ENCODE data around the gene MIXL1.

DNA sequence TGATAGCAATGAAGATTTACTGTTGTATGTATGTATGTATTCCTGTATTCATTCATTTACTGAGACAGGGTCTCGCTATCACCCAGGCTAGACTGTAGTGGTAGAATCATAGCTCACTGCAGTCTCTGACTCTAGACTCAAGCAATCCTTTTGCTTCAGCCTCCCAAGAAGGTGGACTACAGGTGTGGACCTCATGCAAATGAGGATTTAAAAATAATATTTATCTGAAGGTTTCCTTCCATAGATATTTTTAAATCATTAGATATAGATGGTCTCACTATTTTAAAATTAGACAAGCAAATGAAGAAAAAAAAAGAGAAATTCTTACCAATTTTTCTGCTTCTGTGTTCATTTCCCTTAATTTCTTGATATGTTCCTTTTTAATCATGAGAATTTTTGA lies 27.0 kb downstream of the MIXL1 start:
- TF ChIP-seq POLR2AphosphoS5 (IDR thresholded peaks at IDR 0.05; ENCODE audit: low read depth, low read length) (no peak), SPI1 (IDR thresholded peaks at IDR 0.05; ENCODE audit: low read depth, low read length) (no peak)
